ENCODE measurements around the gene SNX21. TPM values are rescaled to one million over a fixed set of nuclear protein-coding genes. Genes with fewer than 3 reads are reported as not detected.

Gene SNX21
- total RNA-seq, 2 donors from 2014 or later: 18.0 to 18.8 TPM

- Mint-ChIP-seq H3K27ac (no peak overlapping the region), H3K9me3 (no peaks in the 10 kb centered on the region), H3K36me3 (ENCODE audit: low read depth) (peaks cover 5% of the 10 kb centered on the region), H3K4me3 (no peak overlapping the region), H3K4me1 (peaks cover 14% of the 10 kb centered on the region), H3K27me3 (ENCODE audit: insufficient read depth) (no peaks in the 10 kb centered on the region)
- peaks cover 4% of the 10 kb centered on the region for H3K36me3 ChIP-seq (ENCODE audit: control insufficient read depth, insufficient read depth, low read length)
- no peak overlapping the region for H3K4me3 ChIP-seq (ENCODE audit: low read length)
- no peak overlapping the region for H3K9ac ChIP-seq (ENCODE audit: extremely low read depth, low read length, poor library complexity, severe bottlenecking)
- no peaks in the 10 kb centered on the region for H3K27me3 ChIP-seq (ENCODE audit: control insufficient read depth, insufficient read depth, low read length, poor library complexity, severe bottlenecking)
- 93 to 95% methylated on average over 4 to 5 of the region's 5 CpGs for WGBS, 2 experiments (ENCODE audit: insufficient coverage in 1 of 2, insufficient read length in 1 of 2)
- no peak for DNase-seq
- TF ChIP-seq, protein P1, sequence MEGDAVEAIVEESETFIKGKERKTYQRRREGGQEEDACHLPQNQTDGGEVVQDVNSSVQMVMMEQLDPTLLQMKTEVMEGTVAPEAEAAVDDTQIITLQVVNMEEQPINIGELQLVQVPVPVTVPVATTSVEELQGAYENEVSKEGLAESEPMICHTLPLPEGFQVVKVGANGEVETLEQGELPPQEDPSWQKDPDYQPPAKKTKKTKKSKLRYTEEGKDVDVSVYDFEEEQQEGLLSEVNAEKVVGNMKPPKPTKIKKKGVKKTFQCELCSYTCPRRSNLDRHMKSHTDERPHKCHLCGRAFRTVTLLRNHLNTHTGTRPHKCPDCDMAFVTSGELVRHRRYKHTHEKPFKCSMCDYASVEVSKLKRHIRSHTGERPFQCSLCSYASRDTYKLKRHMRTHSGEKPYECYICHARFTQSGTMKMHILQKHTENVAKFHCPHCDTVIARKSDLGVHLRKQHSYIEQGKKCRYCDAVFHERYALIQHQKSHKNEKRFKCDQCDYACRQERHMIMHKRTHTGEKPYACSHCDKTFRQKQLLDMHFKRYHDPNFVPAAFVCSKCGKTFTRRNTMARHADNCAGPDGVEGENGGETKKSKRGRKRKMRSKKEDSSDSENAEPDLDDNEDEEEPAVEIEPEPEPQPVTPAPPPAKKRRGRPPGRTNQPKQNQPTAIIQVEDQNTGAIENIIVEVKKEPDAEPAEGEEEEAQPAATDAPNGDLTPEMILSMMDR (conservative IDR thresholded peaks at IDR 0.05): no peak
- no peaks in the 10 kb centered on the region for H3K9me3 ChIP-seq (ENCODE audit: control insufficient read depth, low read length)
- no peak overlapping the region for H3K27ac ChIP-seq (ENCODE audit: low read depth, low read length)
- H3K4me1 ChIP-seq (ENCODE audit: control insufficient read depth, insufficient read depth, low read length): peaks cover 6% of the 10 kb centered on the region
Measured at GRCh38 chr20:45835825-45836224, 2.2 kb downstream of the SNX21 start.

GRCh38 chr20:45836841-45837240, 3.2 kb downstream of the SNX21 start:
- Histone ChIP-seq H3K27me3 (ENCODE audit: control insufficient read depth, insufficient read depth, low read length, poor library complexity, severe bottlenecking) (no peaks in the 10 kb centered on the region), H3K4me1 (ENCODE audit: control insufficient read depth, insufficient read depth, low read length) (peaks cover 6% of the 10 kb centered on the region), H3K4me3 (ENCODE audit: low read length) (no peak overlapping the region), H3K9me3 (ENCODE audit: control insufficient read depth, low read length) (no peaks in the 10 kb centered on the region), H3K36me3 (ENCODE audit: control insufficient read depth, insufficient read depth, low read length) (peaks cover 9% of the 10 kb centered on the region), H3K9ac (ENCODE audit: extremely low read depth, low read length, poor library complexity, severe bottlenecking) (no peak overlapping the region), H3K27ac (ENCODE audit: low read depth, low read length) (no peak overlapping the region)
- Mint-ChIP-seq H3K4me3 (no peak overlapping the region), H3K4me1 (peaks cover 14% of the 10 kb centered on the region), H3K9me3 (no peaks in the 10 kb centered on the region), H3K36me3 (ENCODE audit: low read depth) (peaks cover 5% of the 10 kb centered on the region), H3K27me3 (ENCODE audit: insufficient read depth) (no peaks in the 10 kb centered on the region), H3K27ac (no peak overlapping the region)
- TF ChIP-seq, protein P1 (conservative IDR thresholded peaks at IDR 0.05): no peak
- WGBS, 2 experiments (ENCODE audit: insufficient coverage in 1 of 2, insufficient read length in 1 of 2): 50 to 89% methylated on average over 1 of the region's 1 CpG
- DNase-seq: no peak

- no peak for DNase-seq
Measured at GRCh38 chr20:45840700-45841198, 7.2 kb downstream of the SNX21 start.

More at GRCh38 chr20:45840700-45841198, 7.2 kb downstream of the SNX21 start:
- no peak overlapping the region for H3K9ac ChIP-seq (ENCODE audit: extremely low read depth, low read length, poor library complexity, severe bottlenecking)
- Mint-ChIP-seq H3K36me3 (ENCODE audit: low read depth) (peaks cover 31% of the 10 kb centered on the region), H3K27ac (no peak overlapping the region), H3K9me3 (no peaks in the 10 kb centered on the region), H3K27me3 (ENCODE audit: insufficient read depth) (no peaks in the 10 kb centered on the region), H3K4me1 (peaks cover 7% of the 10 kb centered on the region), H3K4me3 (no peak overlapping the region)
- no peaks in the 10 kb centered on the region for H3K4me1 ChIP-seq (ENCODE audit: control insufficient read depth, insufficient read depth, low read length)
- no peak overlapping the region for H3K4me3 ChIP-seq (ENCODE audit: low read length)
- H3K27ac ChIP-seq (ENCODE audit: low read depth, low read length): no peak overlapping the region
- TF ChIP-seq, protein P1 (conservative IDR thresholded peaks at IDR 0.05): peak; percentile 18
- no peaks in the 10 kb centered on the region for H3K27me3 ChIP-seq (ENCODE audit: control insufficient read depth, insufficient read depth, low read length, poor library complexity, severe bottlenecking)
- H3K36me3 ChIP-seq (ENCODE audit: control insufficient read depth, insufficient read depth, low read length): peaks cover 48% of the 10 kb centered on the region
- H3K9me3 ChIP-seq (ENCODE audit: control insufficient read depth, low read length): no peaks in the 10 kb centered on the region
- 94 to 95% methylated on average over 15 to 25 of the region's 25 CpGs for WGBS, 2 experiments (ENCODE audit: insufficient coverage in 1 of 2, insufficient read length in 1 of 2)
